GM12873 (cell line): ENCODE results near the gene DOCK2.

Experiments
- CTCF ChIP-seq: IDR thresholded peaks from 2 replicates; pipeline ENCODE4 v1.5.1; 2012; ENCODE audit warnings: low read depth, mild to moderate bottlenecking, moderate library complexity, low read length, control low read depth; ENCODE audit not compliant: insufficient read depth; ENCODE audit errors: missing control alignments

Gene DOCK2

GRCh38 chr5:169901896-169902295 lies 264.8 kb downstream of the DOCK2 start:
- TF ChIP-seq CTCF = no peak

- TF ChIP-seq CTCF = no peak
These were observed 267.0 kb downstream of the DOCK2 start for GRCh38 chr5:169904059-169904458.

- no peak for TF ChIP-seq CTCF
These were observed 267.4 kb downstream of the DOCK2 start for GRCh38 chr5:169904508-169904907.

- no peak for TF ChIP-seq CTCF
These were observed 267.9 kb downstream of the DOCK2 start for GRCh38 chr5:169905017-169905416.

- no peak for TF ChIP-seq CTCF
These were observed 269.9 kb downstream of the DOCK2 start for GRCh38 chr5:169906745-169907649.

- TF ChIP-seq CTCF = no peak
These were observed 271.8 kb downstream of the DOCK2 start for GRCh38 chr5:169908864-169909263.

- TF ChIP-seq CTCF = no peak
These were observed 272.9 kb downstream of the DOCK2 start for GRCh38 chr5:169909945-169910344.
